ENCODE results near the gene CSMD2.

Gene CSMD2

DNA sequence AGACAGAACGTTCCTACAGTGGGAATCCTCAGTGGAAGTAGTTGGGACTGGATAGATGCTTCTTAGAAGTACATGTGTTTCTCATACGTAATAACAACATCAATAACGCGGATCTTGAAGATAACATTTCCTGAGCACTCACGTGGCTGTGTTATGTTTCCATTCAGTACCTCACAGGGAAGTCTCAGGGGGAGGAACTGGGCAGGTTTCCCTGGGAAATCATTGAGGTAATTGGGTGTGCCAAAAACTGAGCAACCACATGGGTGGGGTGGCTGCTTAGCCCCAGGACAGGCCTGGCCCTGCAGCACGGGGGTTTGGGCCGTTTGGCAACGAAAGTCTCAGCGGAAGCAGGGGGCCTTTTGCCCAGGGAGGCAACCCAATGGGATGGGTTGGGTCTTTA is 558.8 kb downstream of the CSMD2 start:
- DNase-seq (ENCODE audit: low read depth, low spot score): no peak
- TF ChIP-seq, protein P1, sequence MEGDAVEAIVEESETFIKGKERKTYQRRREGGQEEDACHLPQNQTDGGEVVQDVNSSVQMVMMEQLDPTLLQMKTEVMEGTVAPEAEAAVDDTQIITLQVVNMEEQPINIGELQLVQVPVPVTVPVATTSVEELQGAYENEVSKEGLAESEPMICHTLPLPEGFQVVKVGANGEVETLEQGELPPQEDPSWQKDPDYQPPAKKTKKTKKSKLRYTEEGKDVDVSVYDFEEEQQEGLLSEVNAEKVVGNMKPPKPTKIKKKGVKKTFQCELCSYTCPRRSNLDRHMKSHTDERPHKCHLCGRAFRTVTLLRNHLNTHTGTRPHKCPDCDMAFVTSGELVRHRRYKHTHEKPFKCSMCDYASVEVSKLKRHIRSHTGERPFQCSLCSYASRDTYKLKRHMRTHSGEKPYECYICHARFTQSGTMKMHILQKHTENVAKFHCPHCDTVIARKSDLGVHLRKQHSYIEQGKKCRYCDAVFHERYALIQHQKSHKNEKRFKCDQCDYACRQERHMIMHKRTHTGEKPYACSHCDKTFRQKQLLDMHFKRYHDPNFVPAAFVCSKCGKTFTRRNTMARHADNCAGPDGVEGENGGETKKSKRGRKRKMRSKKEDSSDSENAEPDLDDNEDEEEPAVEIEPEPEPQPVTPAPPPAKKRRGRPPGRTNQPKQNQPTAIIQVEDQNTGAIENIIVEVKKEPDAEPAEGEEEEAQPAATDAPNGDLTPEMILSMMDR (IDR thresholded peaks at IDR 0.05; ENCODE audit: low read depth, low read length): no peak
- in situ Hi-C loops (cut with HindIII; ENCODE audit: low sequenced_read_pairs): no loop called here
- H3K4me3 ChIP-seq (ENCODE audit: low read depth, low read length): no peak overlapping the region

DNA sequence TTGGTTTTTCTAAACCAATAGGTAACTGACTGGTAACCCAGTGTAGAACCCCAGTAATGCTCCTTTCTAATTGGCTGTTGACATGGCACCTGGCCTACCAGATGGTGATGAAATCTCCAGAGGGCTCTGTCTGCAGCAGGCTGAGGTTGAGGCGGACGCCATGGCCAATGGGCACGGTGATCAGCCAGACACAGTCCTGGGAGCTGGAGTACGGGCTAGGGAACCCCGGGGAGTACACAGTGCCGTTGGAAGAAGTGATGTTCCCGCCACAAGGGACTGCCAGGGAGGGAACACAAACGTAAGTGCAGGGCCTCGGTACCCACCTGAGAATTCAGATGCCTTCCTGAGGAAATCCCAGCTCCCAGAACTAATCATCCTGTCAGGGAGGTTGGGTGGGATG is 562.8 kb downstream of the CSMD2 start:
- TF ChIP-seq, protein P1 (IDR thresholded peaks at IDR 0.05; ENCODE audit: low read depth, low read length): no peak
- in situ Hi-C loops (cut with HindIII; ENCODE audit: low sequenced_read_pairs): no loop called here
- no peak for DNase-seq (ENCODE audit: low read depth, low spot score)

DNA sequence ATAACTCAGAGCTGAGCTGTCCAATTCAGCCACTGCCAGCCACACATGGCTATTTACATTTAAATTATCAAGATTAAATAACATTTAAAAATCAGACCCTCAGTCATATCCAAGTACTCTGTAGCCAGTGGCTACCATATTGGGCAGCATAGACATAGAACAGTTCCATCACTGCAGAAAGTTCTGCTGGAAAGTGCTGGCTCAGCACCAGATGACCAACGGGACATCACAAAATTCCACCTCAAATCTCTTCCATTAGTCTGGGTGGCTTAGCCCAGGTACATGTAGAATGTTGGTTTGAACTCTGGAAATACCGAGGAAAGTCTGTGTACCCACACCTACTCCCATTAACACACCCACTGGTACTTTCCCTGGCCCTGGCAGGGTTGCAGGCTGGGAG is 563.3 kb downstream of the CSMD2 start:
- in situ Hi-C loops (cut with HindIII; ENCODE audit: low sequenced_read_pairs): no loop called here
- no peak overlapping the region for H3K4me3 ChIP-seq (ENCODE audit: low read depth, low read length)
- no peak for DNase-seq (ENCODE audit: low read depth, low spot score)
- TF ChIP-seq, protein P1 (IDR thresholded peaks at IDR 0.05; ENCODE audit: low read depth, low read length): no peak

More for the DNA sequence above, 562.8 kb downstream of the CSMD2 start:
- H3K4me3 ChIP-seq (ENCODE audit: low read depth, low read length): no peak overlapping the region

DNA sequence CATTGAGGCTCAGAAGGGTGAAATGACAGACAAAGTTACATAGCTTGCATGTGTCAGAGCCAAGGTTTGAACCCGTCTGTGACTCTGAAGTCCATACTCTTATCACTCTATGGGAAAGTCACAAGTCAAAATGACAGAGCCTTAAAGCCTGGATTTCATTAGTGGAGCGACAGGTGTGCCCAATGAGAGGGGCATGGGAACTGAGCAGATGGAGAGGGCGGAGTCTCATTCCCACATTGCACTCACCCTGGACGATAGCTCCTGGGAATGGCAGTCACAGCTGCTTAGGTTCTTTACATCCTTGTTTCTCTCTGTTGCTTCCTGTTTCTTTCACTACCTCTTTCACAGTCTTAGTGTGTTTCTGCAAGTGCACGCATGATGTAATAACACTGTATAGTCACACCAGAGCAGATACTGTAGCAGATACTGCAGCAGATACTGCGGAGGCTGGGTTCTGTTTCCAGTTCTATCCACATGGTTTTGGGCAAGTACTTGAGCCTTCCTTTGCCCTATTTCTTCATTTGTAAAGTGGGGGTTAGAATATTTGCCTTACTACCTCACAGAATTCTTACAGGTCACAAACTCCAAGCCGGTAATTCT is 565.4 kb downstream of the CSMD2 start:
- in situ Hi-C loops (cut with HindIII; ENCODE audit: low sequenced_read_pairs): no loop called here
- DNase-seq (ENCODE audit: low read depth, low spot score): no peak
- TF ChIP-seq, protein P1 (IDR thresholded peaks at IDR 0.05; ENCODE audit: low read depth, low read length): no peak
- H3K4me3 ChIP-seq (ENCODE audit: low read depth, low read length): no peak overlapping the region

DNA sequence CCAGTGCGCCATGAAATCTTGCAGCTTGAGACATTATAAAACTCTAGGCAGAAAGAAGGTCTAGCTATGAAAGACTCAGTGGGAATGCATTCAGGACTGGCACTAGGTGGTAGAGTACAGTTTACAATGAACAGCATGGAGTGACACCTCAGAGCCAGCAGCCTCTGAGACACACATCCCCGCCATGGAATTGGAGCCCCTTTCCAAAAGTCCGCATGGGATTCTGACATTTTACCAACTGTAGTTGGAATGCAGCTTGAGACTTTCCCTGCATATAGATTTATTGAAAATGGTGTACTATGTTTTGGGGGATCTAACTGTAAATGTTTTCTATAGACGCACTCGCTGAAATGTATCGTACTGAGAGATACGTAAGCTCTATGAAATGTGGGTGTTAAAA is 576.3 kb downstream of the CSMD2 start:
- H3K4me3 ChIP-seq (ENCODE audit: low read depth, low read length): no peak overlapping the region
- in situ Hi-C loops (cut with HindIII; ENCODE audit: low sequenced_read_pairs): no loop called here
- no peak for DNase-seq (ENCODE audit: low read depth, low spot score)
- TF ChIP-seq, protein P1 (IDR thresholded peaks at IDR 0.05; ENCODE audit: low read depth, low read length): no peak

DNA sequence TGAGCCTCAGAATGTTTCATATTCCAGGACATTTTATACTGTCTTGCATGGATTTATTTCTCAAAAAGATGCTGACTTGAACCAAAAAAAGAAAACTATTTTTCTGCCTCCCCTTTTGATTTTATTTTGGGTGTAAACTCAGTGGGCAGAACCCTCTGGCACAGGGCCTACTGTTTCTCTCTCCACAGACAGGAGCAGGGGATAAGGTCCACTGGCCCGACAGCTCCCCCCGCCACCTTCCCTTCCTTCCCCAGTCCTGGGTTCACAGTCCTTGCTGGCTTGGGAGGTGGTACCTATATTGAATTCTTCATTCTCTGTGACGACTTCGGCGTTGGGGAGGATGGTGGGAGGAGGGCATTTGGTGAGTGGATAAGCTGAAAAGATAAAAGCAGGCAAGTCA is 578.2 kb downstream of the CSMD2 start:
- TF ChIP-seq, protein P1 (IDR thresholded peaks at IDR 0.05; ENCODE audit: low read depth, low read length): no peak

More for the DNA sequence above, 578.2 kb downstream of the CSMD2 start:
- no peak for DNase-seq (ENCODE audit: low read depth, low spot score)
- H3K4me3 ChIP-seq (ENCODE audit: low read depth, low read length): no peak overlapping the region
- in situ Hi-C loops (cut with HindIII; ENCODE audit: low sequenced_read_pairs): no loop called here

Data from astrocyte of the spinal cord (primary cell).